H7 (cell line): ENCODE data around the gene ANKRD18B. TPM values are rescaled to one million over a fixed set of nuclear protein-coding genes. Genes with fewer than 3 reads are reported as not detected.
"Not testable (repeated sequence)": the region's sequence is repeated elsewhere in the genome, so short reads cannot be mapped to it uniquely, and the experiment has no call there.

Experiments used
- DNase-seq: peaks from one replicate; pipeline ENCODE4 v3.0.0; 2012
- H3K27me3 ChIP-seq: 2 replicates; pipeline ENCODE4 v1.6.0; 2011; ENCODE audit warnings: mild to moderate bottlenecking, low read length; ENCODE audit not compliant: control insufficient read depth, insufficient read depth
- H3K36me3 ChIP-seq: replicated peaks from 2 replicates; pipeline ENCODE4 v1.5.1; 2011; ENCODE audit warnings: low read length; ENCODE audit not compliant: control insufficient read depth, insufficient read depth
- H3K4me3 ChIP-seq: 2 replicates; pipeline ENCODE4 v1.5.1; 2011; ENCODE audit warnings: low read depth, mild to moderate bottlenecking, control low read depth, low read length, moderate library complexity; ENCODE audit not compliant: insufficient read depth
- total RNA-seq: library from RNA; depleted of rRNA; stranded (reverse); fragments of >200 nt; shearing (Covaris generic); gene quantifications from 2 replicates; pipeline ENCODE4 v1.2.3, GENCODE V29; 2014; rRNA removed

Gene ANKRD18B
- total RNA-seq, 1 experiment from 2014 or later: 4.9 TPM

DNA sequence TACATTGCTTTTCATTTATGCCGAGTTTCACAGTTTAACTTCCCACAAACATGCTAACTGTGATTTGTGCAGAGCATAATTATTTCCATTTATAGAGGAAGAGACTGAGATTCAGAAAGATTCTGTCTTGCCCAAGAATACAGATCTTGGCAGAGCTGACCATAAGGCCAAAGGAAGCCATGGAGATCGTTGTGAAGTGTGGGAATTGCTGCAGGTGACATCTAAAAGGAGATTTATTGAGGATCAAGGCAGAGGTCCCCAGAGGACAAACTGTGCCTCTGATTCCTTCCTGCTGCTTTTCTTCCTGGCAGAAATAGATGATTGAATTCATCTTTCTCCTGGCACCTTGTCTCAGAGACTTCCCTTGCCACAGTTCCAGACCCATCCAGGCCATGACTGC lies 88.4 kb downstream of the ANKRD18B start:
- not testable (repeated sequence) for DNase-seq, H3K36me3 ChIP-seq, H3K4me3 ChIP-seq, H3K27me3 ChIP-seq

DNA sequence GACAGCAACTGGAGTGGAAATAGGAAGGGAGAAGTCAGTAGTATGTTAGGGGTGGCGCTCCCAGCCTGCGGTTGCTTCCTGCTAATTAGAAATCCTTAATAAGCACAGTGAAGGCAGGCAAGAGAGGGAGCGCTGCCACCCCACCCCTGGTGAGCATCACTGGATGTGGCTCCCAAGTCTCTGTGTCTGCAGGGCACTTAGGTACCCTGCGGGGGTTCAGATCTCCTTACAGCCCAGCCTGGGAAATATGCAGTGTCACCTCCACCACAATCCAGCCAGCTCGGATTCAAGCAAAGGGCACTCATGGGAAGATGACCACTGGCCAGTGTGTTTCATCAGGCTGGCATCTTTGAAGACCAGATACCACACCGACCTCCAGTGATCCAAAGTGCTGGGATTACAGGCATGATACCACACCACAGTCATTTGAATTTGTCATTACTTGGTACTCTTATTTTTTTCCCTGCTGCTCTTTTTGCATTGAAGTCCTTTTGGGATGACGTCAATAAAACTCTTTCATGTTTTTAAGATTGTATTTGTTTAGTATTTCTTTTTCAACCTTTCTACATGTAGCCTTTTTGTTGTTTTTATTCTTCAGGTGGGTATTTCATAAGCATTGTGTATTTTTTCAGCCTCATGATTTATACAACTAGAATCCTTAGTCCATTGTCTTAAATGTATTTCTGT lies 90.1 kb downstream of the ANKRD18B start:
- Histone ChIP-seq H3K4me3 (no peak overlapping the region), H3K36me3 (no peaks in the 10 kb centered on the region), H3K27me3 (no peaks in the 10 kb centered on the region)
- DNase-seq: no peak

DNA sequence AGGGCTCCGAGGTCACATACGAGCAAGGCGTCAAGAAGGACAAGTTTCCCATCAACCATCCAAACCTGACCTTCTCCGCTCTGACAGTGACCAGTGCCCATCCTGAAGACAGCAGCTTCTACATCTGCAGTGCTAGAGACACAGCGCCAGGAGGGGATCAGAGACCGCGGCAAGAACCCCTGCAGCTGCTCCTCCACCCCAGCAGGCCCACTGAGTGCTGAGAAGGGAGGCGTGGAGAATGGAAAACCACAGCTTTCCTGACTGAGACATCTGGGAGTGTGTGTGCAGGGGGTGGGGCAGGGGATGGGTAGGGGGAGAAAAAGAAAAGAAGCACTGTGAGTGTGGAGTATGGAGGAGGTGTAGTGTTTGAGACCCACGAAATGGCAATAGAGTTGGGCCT lies 94.3 kb downstream of the ANKRD18B start:
- not testable (repeated sequence) for H3K27me3 ChIP-seq, H3K36me3 ChIP-seq, H3K4me3 ChIP-seq, DNase-seq

DNA sequence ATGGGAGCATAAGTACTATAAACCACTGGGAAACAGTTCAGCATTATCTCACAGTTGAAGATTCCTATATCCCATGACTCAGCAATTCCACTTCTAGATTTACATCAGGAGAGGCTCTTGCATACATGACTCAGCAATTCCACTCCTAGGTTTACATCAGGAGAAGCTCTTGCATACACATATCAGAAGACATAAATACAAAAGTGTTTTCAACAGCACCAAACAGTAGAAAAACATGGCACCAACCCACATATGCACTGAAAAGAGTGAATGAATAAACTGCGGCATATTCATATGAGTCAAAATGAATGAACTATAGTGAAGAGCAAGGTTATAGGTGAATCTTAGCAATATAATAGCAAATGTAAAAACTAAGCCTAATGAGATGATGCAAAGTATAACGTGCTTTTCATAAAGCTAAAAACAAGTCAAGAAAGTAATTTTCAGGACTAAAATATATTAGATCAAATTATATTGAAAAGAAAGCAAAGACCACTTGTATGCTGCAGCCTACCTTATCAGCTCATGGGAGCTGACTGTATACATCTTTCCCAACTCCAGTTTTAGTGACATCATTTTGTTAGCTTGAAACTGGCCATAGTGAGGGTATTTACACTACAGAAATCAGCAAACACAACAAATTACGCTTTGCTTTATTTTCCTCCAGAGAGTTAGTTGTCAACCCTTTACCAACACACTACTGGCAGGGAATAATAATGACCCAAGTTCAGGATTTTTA lies 95.8 kb downstream of the ANKRD18B start:
- Histone ChIP-seq H3K27me3 (no peaks in the 10 kb centered on the region), H3K4me3 (no peak overlapping the region), H3K36me3 (no peaks in the 10 kb centered on the region)
- DNase-seq: no peak

DNA sequence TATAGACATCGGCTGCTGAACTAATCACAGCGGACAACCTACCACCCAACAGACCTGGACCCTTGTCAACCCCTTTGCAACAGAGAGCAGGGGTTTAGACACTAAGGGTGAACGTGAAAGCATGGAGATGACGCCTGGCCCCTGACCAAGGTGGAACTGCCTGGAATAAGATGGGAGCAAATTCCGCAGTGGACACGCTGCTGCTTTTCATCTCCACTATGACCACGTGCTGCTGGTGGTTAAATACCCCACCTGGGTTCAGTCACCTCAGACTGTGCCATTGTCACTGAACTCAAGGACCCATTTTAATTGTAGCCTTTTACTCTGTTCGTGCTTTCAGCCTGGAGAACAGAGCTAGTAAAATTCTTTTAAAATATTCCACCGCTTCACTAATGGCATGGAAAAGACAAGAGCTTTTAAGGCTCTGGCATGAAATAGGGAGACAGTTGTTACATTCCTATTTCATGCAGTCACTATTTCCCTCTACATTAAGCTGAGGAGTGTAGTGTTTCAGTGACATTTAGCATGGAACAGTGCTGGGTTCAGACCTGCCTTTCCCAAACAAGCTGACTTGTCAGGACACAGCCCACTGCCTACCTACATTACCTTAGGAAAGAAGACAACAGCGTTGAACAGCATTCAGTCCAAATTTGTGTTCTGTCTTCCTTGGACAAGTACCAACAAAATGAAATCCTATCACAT lies 96.8 kb downstream of the ANKRD18B start:
- Histone ChIP-seq H3K27me3 (no peaks in the 10 kb centered on the region), H3K4me3 (no peak overlapping the region), H3K36me3 (no peaks in the 10 kb centered on the region)
- DNase-seq: no peak

Other genes with a start within 250 kb of the ANKRD18B start
- 14.0 and 21.9 TPM in 2 replicates for gene NFX1, start 233.7 kb upstream of the ANKRD18B start, total RNA-seq
- gene AQP7, start 121.7 kb upstream of the ANKRD18B start, total RNA-seq: not detected in 2 replicates
- 0.18 and 2.6 TPM in 2 replicates for gene AQP3, start 76.7 kb upstream of the ANKRD18B start, total RNA-seq
- 53.9 and 59.7 TPM in 2 replicates for gene NOL6, start 50.3 kb upstream of the ANKRD18B start, total RNA-seq